H9 (cell line): ENCODE measurements around the gene OR12D2. TPM values are rescaled to one million over a fixed set of nuclear protein-coding genes. Genes with fewer than 3 reads are reported as not detected.

Source experiments
- DNase-seq: peaks from one replicate; pipeline ENCODE4 v3.0.0-alpha.2; 2017
- H2AFZ ChIP-seq: one replicate; pipeline ENCODE4 v1.6.1; 2013; ENCODE audit warnings: mild to moderate bottlenecking, low read length, control low read depth, moderate library complexity
- H2AK5ac ChIP-seq: 2 replicates; pipeline ENCODE4 v1.6.1; 2013; ENCODE audit warnings: low read length, control low read depth, mixed read lengths; ENCODE audit not compliant: insufficient read length
- H2BK120ac ChIP-seq: one replicate; pipeline ENCODE4 v1.6.1; 2013; ENCODE audit warnings: low read depth, mild to moderate bottlenecking, low read length, control low read depth, inconsistent platforms; ENCODE audit not compliant: poor library complexity, severe bottlenecking
- H2BK12ac ChIP-seq: 2 replicates; pipeline ENCODE4 v1.6.1; 2013; ENCODE audit warnings: low read length, control low read depth, mixed read lengths, low read depth; ENCODE audit not compliant: insufficient read length
- H2BK15ac ChIP-seq: 2 replicates; pipeline ENCODE4 v1.6.1; 2013; ENCODE audit warnings: low read depth, low read length, control low read depth
- H2BK20ac ChIP-seq: one replicate; pipeline ENCODE4 v1.6.1; 2013; ENCODE audit warnings: low read depth, mild to moderate bottlenecking, low read length, control low read depth, inconsistent platforms; ENCODE audit not compliant: poor library complexity, severe bottlenecking
- H2BK5ac ChIP-seq: 2 replicates; pipeline ENCODE4 v1.6.1; 2013; ENCODE audit warnings: low read length, control low read depth, mixed read lengths; ENCODE audit not compliant: insufficient read length
- H3K14ac ChIP-seq: 2 replicates; pipeline ENCODE4 v1.6.1; 2013; ENCODE audit warnings: low read length, control low read depth; ENCODE audit not compliant: insufficient read depth
- H3K18ac ChIP-seq: 2 replicates; pipeline ENCODE4 v1.6.1; 2013; ENCODE audit warnings: low read depth, mild to moderate bottlenecking, mixed read lengths, low read length, control low read depth; ENCODE audit not compliant: insufficient read length
- H3K23ac ChIP-seq: 2 replicates; pipeline ENCODE4 v1.6.1; 2013; ENCODE audit warnings: low read length, control low read depth, mixed read lengths, low read depth; ENCODE audit not compliant: insufficient read length
- H3K23me2 ChIP-seq: 2 replicates; pipeline ENCODE4 v1.6.1; 2013; ENCODE audit warnings: low read depth, mild to moderate bottlenecking, mixed read lengths, low read length, control low read depth; ENCODE audit not compliant: insufficient read length, poor library complexity, severe bottlenecking
- H3K27ac ChIP-seq: 2 replicates; pipeline ENCODE4 v1.5.1; 2013; ENCODE audit warnings: low read length, control low read depth, mixed read lengths, low read depth; ENCODE audit not compliant: insufficient read length
- H3K27me3 ChIP-seq: 2 replicates; pipeline ENCODE4 v1.6.1; 2013; ENCODE audit warnings: low read length, control low read depth, inconsistent platforms; ENCODE audit not compliant: insufficient read depth
- H3K4ac ChIP-seq: 2 replicates; pipeline ENCODE4 v1.6.1; 2013; ENCODE audit warnings: low read depth, mild to moderate bottlenecking, control low read depth, inconsistent platforms, low read length, moderate library complexity
- H3K4me1 ChIP-seq: 2 replicates; pipeline ENCODE4 v1.6.1; 2013; ENCODE audit warnings: low read length, control low read depth, inconsistent platforms; ENCODE audit not compliant: insufficient read depth
- H3K4me2 ChIP-seq: 2 replicates; pipeline ENCODE4 v1.6.1; 2013; ENCODE audit warnings: low read length, control low read depth, mixed read lengths; ENCODE audit not compliant: insufficient read length, insufficient read depth
- H3K56ac ChIP-seq: 2 replicates; pipeline ENCODE4 v1.6.1; 2013; ENCODE audit warnings: low read depth, mild to moderate bottlenecking, mixed read lengths, low read length, control low read depth; ENCODE audit not compliant: insufficient read length
- H3K79me1 ChIP-seq: 2 replicates; pipeline ENCODE4 v1.6.1; 2013; ENCODE audit warnings: low read depth, mild to moderate bottlenecking, moderate library complexity, low read length, control low read depth, inconsistent platforms; ENCODE audit not compliant: insufficient read depth, poor library complexity, severe bottlenecking
- H3K79me2 ChIP-seq: 2 replicates; pipeline ENCODE4 v1.6.1; 2013; ENCODE audit warnings: low read length, control low read depth, inconsistent platforms; ENCODE audit not compliant: insufficient read depth
- H3K9ac ChIP-seq: 2 replicates; pipeline ENCODE4 v1.6.1; 2013; ENCODE audit warnings: low read length, control low read depth, mixed read lengths; ENCODE audit not compliant: insufficient read length; ENCODE audit errors: extremely low read depth
- H3K9me3 ChIP-seq: one replicate; pipeline ENCODE4 v1.6.1; 2013; ENCODE audit warnings: low read depth, low read length, inconsistent platforms; ENCODE audit not compliant: control insufficient read depth
- H3T11ph ChIP-seq: one replicate; pipeline ENCODE4 v1.6.1; 2013; ENCODE audit warnings: mild to moderate bottlenecking, low read length, control low read depth, inconsistent platforms
- H4K20me1 ChIP-seq: one replicate; pipeline ENCODE4 v1.6.1; 2013; ENCODE audit not compliant: control insufficient read depth, insufficient read length, insufficient read depth
- H4K5ac ChIP-seq: 2 replicates; pipeline ENCODE4 v1.6.1; 2013; ENCODE audit warnings: low read depth, mild to moderate bottlenecking, mixed read lengths, low read length, control low read depth; ENCODE audit not compliant: insufficient read length
- H4K8ac ChIP-seq: replicated peaks from 2 replicates; pipeline ENCODE4 v1.6.1; 2013; ENCODE audit warnings: low read length, control low read depth, mixed read lengths, low read depth; ENCODE audit not compliant: insufficient read length
- H4K91ac ChIP-seq: 2 replicates; pipeline ENCODE4 v1.6.1; 2013; ENCODE audit warnings: low read depth, mild to moderate bottlenecking, moderate library complexity, mixed read lengths, low read length, control low read depth; ENCODE audit not compliant: insufficient read length
- H3K27ac Mint-ChIP-seq, 3 experiments: 2 replicates in 2 of 3; 3 replicates in 1 of 3; pipeline ENCODE4 v1.8.0; 2020 to 2021; ENCODE audit warnings: mixed read lengths in 3 of 3, mild to moderate bottlenecking in 1 of 3, moderate library complexity in 1 of 3
- H3K27me3 Mint-ChIP-seq: 2 replicates; pipeline ENCODE4 v1.8.0; 2021; ENCODE audit warnings: low read depth, mild to moderate bottlenecking, moderate library complexity, mixed read lengths
- H3K36me3 Mint-ChIP-seq, 3 experiments: 2 replicates in 2 of 3; 3 replicates in 1 of 3; pipeline ENCODE4 v1.8.0; 2020 to 2021; ENCODE audit warnings: low read depth in 3 of 3, mixed read lengths in 3 of 3; ENCODE audit not compliant: insufficient read depth in 1 of 3
- H3K4me1 Mint-ChIP-seq, 2 experiments: 2 replicates each; pipeline ENCODE4 v1.8.0; 2020; ENCODE audit warnings: mixed read lengths in 2 of 2
- H3K4me3 Mint-ChIP-seq, 2 experiments: 2 replicates in 1 of 2; 3 replicates in 1 of 2; pipeline ENCODE4 v1.8.0; 2020 to 2021; ENCODE audit warnings: mild to moderate bottlenecking in 2 of 2, mixed read lengths in 2 of 2, moderate library complexity in 1 of 2
- H3K9me3 Mint-ChIP-seq, 2 experiments: 2 replicates in 1 of 2; 3 replicates in 1 of 2; pipeline ENCODE4 v1.8.0; 2020; ENCODE audit warnings: mild to moderate bottlenecking in 2 of 2, mixed read lengths in 2 of 2, moderate library complexity in 1 of 2
- WGBS: extraction: QIAGEN DNeasy Blood & Tissue Kit; methylation state at CpG from one replicate; pipeline ENCODE4 v1.1.7; 2013; ENCODE audit warnings: missing lambda C conversion rate, low lambda C conversion rate, mixed read lengths; ENCODE audit not compliant: insufficient read length; ENCODE audit errors: extremely low coverage; 5-methylcytosine and 5-hydroxymethylcytosine counted together
- total RNA-seq: library from RNA; stranded (reverse); gene quantifications from 2 replicates; pipeline ENCODE4 v1.2.1, GENCODE V29; 2021
- TF ChIP-seq, protein P1 (sequence below): fragments of 200-600 bp; sonication (generic); conservative IDR thresholded peaks from 3 replicates; pipeline ENCODE4 v1.8.0; 2021; ENCODE audit warnings: antibody characterized with exemption, mild to moderate bottlenecking

OR12D2 gene
- total RNA-seq, 1 experiment from 2014 or later, result not detected

DNA sequence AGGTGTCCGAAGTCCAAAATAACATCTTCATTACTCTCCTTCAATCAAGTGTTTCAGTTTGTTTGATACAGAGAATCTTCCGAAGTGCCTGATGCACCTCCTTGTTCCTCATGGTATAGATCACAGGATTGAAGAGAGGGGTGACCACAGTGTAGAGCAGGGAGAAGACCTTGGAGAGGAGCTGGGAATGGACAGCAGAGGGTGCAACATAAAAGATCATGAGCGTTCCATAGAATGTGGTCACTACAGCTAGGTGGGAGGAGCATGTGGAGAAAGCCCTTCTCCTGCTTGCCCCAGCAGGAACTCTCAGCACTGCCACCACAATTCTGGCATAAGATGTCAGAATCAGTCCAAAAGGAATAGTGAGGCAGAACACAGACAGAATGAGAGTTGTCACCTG, 31.2 kb downstream of the OR12D2 start:
- peaks cover 12 to 13% of the 10 kb centered on the region in 2 experiments for H3K4me1 Mint-ChIP-seq
- Histone ChIP-seq H2BK20ac (no peak overlapping the region), H3K56ac (no peak overlapping the region), H3K27ac (no peak overlapping the region), H2BK5ac (no peak overlapping the region), H3T11ph (no peak overlapping the region), H4K20me1 (no peaks in the 10 kb centered on the region), H3K9me3 (no peaks in the 10 kb centered on the region), H3K18ac (no peak overlapping the region), H3K79me2 (no peaks in the 10 kb centered on the region), H2BK12ac (no peak overlapping the region), H3K79me1 (no peaks in the 10 kb centered on the region), H2BK120ac (no peak overlapping the region), H2BK15ac (no peak overlapping the region), H3K27me3 (no peaks in the 10 kb centered on the region), H4K8ac (no peak overlapping the region), H3K23ac (no peak overlapping the region), H3K4ac (no peak overlapping the region), H2AFZ (no peak overlapping the region), H4K91ac (no peak overlapping the region), H3K14ac (no peak overlapping the region), H3K9ac (no peak overlapping the region), H4K5ac (no peak overlapping the region), H2AK5ac (no peak overlapping the region), H3K23me2 (no peaks in the 10 kb centered on the region), H3K4me1 (peaks cover 3% of the 10 kb centered on the region; the same call in 1 of the 2 replicates), H3K4me2 (no peak overlapping the region)
- TF ChIP-seq, protein P1, sequence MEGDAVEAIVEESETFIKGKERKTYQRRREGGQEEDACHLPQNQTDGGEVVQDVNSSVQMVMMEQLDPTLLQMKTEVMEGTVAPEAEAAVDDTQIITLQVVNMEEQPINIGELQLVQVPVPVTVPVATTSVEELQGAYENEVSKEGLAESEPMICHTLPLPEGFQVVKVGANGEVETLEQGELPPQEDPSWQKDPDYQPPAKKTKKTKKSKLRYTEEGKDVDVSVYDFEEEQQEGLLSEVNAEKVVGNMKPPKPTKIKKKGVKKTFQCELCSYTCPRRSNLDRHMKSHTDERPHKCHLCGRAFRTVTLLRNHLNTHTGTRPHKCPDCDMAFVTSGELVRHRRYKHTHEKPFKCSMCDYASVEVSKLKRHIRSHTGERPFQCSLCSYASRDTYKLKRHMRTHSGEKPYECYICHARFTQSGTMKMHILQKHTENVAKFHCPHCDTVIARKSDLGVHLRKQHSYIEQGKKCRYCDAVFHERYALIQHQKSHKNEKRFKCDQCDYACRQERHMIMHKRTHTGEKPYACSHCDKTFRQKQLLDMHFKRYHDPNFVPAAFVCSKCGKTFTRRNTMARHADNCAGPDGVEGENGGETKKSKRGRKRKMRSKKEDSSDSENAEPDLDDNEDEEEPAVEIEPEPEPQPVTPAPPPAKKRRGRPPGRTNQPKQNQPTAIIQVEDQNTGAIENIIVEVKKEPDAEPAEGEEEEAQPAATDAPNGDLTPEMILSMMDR, result no peak
- H3K36me3 Mint-ChIP-seq, result no peaks in the 10 kb centered on the region
- H3K27ac Mint-ChIP-seq, result no peak overlapping the region
- H3K9me3 Mint-ChIP-seq, result no peaks in the 10 kb centered on the region; a peak in 1 of 5 replicates
- DNase-seq, result no peak
- H3K4me3 Mint-ChIP-seq, result no peak overlapping the region
- WGBS, result no CpG with 5 or more reads among the region's 3 CpGs
- H3K27me3 Mint-ChIP-seq, result no peaks in the 10 kb centered on the region
